ENCODE measurements around the gene CDK17.

- TF ChIP-seq, protein P1, sequence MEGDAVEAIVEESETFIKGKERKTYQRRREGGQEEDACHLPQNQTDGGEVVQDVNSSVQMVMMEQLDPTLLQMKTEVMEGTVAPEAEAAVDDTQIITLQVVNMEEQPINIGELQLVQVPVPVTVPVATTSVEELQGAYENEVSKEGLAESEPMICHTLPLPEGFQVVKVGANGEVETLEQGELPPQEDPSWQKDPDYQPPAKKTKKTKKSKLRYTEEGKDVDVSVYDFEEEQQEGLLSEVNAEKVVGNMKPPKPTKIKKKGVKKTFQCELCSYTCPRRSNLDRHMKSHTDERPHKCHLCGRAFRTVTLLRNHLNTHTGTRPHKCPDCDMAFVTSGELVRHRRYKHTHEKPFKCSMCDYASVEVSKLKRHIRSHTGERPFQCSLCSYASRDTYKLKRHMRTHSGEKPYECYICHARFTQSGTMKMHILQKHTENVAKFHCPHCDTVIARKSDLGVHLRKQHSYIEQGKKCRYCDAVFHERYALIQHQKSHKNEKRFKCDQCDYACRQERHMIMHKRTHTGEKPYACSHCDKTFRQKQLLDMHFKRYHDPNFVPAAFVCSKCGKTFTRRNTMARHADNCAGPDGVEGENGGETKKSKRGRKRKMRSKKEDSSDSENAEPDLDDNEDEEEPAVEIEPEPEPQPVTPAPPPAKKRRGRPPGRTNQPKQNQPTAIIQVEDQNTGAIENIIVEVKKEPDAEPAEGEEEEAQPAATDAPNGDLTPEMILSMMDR (conservative IDR thresholded peaks at IDR 0.05 in 1 of 2, IDR thresholded peaks at IDR 0.05 in 1 of 2; ENCODE audit: low read depth in 1 of 2, low read length in 2 of 2) = peak in 1 of 2 donors; percentile 22
- no peak for TF ChIP-seq EZH2 (IDR thresholded peaks at IDR 0.05; ENCODE audit: low read length, missing control alignments)
Measured at GRCh38 chr12:96399120-96399918, 920 bp downstream of the CDK17 start.

Measured in fibroblast of lung (primary cell).